Measurements from ENCODE around the gene CBLC.

- TF ChIP-seq GATA2 (IDR thresholded peaks at IDR 0.05; ENCODE audit: low read depth, low read length) (no peak), GATA3 (IDR thresholded peaks at IDR 0.05; ENCODE audit: low read depth, low read length) (no peak)
Observed at GRCh38 chr19:44800461-44800860, 22.8 kb downstream of the CBLC start.

Data from SH-SY5Y (cell line).